Measurements from ENCODE around the gene PPP1R14D. TPM values are rescaled to one million over a fixed set of nuclear protein-coding genes. Genes with fewer than 3 reads are reported as not detected.

The PPP1R14D gene
- total RNA-seq, 1 experiment from 2014 or later, result 2.5 TPM

DNA sequence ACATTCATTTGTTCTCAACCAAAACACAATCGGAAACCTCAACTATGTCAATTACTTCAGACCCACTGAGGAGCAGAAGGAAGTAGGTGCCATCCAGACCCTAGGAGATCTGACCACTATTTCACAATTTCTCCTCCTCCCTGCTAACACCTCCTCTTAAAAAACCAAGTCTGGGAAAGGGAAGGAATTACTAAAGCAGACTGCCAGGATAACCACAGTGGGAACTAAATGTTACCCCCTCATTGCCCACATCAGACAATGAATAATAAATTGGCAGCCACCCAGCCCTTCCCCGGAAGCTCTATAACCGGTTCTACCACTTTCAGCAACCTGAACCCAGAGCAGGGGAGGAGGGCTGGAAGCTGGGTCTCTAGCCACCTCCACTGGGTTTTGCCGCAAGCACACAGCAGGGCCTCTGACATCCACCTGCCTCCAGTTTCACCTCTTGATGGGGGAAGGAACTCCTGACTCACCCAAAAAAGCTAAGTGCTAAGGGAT is 41.1 kb downstream of the PPP1R14D start:
- DNase-seq (ENCODE audit: low spot score), result peak; percentile 99

DNA sequence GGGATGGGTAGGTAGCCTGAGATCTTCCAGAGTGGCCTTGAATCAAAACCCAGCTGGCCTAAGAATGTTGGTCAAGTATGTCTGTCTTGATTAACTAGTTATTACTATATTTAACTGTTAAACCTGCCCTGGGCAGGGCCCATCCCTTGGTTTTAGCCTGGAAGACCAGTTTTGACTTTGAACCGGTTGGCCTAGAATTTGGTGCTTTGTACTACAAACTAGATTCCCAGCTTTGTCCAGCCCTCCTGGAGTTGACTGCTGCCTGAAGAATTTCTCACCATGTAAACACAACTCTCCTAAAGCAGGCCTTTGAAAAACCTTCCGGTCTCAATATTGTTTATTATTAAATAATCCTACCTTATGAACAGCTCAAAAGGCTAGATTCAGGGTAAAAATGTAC is 42.7 kb downstream of the PPP1R14D start:
- peak; percentile 69 for DNase-seq (ENCODE audit: low spot score)

DNA sequence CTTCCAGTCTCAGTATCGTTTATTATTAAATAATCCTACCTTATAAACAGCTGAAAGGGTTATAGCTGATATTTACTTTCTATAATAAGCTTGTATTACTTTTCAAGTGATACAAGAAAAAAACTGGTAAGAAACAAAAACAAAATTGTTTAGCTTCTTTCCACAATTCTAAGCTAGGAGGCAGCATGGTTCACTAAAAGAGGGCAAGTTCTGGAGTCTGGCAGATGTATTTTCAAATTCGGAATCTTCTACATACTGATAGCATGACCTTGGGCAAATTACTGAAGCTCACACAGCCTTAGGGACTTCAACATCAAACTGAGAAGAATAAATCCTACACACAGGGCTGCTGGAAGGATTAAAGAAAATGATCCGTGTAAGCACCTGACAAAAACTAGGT is 43.3 kb downstream of the PPP1R14D start:
- DNase-seq (ENCODE audit: low spot score), result peak; percentile 48

DNA sequence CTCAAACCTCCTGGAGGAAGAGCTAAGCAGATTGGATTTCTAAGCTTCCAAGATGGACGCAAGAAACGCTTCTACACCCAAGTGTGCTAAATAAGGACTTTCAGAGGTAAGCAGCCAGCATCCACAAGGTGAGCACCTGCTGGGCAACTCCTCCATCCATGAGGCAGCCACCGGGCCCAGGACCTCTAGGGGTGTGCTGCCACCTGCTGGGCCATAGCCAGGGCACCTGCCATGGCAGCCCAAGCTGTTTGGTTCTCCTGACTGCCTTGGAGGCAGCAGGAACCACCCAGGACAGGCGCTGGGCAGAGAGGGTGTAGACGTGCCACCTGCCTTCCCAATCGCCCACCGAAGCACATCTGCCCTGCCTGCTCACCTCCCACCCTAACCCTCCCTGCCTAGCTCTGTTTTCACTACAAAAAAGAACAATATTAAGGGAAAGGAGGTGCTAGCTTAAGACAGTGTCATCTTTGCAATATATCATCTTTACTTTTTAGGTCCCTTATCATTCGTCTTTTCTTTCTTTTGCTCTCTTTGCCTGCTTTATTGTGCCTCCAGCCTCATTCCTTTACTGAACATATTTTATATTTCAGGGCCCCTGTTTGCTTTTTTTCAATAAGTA is 45.8 kb downstream of the PPP1R14D start:
- peak; percentile 98 for DNase-seq (ENCODE audit: low spot score)

DNA sequence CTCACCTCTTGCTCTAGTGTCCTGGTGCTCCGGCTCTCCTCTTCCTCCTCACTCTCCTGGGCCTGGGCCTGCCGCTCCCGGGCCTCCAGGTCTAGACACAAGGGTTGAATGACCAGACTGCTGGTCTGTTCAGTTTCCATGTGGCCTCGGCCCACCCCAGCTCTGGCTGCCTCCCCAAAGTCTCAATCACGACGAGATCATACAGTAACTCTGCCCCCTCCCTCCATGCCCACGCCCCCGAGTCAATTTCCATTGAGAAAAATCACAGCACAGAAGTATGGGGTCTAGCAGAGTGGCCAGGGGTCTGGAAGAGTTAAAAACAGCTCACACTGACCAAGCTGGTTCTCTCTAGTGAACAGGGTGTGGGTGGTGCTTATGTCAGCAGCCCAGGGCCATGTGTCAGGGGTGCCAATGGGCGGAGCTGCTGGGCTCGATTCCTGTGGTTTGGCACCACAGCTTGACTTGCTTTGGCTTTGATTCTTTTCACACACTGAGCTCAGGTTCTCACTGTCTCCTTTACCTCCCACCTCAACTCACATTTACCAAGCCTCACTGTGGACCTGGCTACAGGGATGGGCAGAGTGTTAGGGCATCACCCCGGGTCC is 51.9 kb downstream of the PPP1R14D start:
- DNase-seq (ENCODE audit: low spot score), result peak; percentile 96

DNA sequence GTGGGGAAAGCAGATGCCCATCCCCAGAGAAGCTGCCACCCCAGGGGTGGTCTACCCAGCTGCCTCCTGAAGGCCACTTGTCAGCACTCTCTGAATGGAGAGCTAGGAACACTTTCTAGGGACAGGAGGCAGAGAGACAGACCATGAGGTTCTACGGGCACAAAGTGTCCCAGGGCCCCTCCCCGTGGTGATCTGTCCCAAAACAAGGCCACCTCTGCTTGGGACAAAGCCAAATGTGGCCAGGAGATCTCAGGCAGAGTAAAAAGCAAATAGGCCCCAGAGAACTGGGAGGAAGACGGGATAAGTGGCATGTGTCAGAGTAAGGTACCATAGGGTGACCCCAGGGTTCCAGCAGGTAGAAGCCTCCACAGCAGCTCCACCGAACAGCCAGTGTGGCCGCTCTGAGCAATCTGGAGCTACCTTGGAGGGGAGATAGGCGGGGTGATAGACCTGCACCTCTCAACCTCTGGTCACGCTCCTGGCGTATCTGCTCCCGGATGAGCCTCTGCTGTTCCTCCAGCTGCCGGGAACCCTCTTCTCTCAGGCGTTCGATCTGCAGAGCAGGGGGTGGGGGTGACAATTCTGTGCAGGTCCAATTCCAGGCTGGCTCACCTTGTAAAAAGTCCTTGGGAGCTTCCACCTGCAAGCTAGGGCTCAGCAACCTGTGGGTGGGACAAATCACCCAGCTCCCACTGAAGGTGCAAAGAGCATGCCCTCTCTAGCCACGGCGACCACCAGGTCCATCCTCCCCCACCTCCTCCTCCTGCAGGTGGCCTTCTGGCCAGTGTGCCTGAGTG is 52.6 kb downstream of the PPP1R14D start:
- DNase-seq (ENCODE audit: low spot score), result no peak

DNA sequence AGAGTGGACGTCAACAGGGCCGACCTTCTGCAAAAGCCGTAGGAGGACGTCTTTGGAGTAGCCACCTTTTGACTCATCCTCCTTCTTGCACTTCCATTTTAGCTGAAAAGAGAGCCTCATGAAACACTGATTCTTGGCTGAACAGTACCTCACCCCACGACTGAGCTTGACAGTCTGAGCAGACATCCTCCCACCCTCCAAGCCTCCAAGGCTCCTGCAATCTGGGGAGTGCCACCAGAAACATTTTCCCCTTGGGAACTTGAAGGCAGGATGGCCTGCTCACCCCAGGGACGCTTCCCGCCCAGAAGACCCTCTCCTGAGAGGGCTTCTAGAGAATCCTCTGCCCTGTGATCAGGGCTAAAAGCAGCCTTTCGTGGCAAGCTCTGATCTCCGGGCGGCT is 53.5 kb downstream of the PPP1R14D start:
- no peak for DNase-seq (ENCODE audit: low spot score)

DNA sequence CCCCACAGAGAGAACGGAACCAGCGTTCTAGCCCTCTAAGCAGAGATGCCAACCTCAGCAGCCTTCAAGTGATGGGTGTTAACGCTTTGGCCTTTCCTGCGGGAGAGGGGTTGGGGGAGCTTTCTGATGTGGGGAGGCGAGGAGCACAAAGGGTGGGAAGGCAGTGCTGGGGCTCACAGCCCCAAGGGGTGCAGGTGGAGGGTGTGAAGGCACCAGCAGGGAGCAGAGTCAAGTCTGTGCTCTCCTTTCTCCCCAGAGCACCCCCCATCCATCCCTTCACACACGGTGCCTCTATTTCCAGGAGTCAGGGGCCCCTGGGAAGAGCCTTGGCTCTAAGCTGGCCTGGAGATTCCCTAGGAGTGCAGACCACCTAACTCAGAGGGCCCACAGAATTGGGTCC is 54.6 kb downstream of the PPP1R14D start:
- no peak for DNase-seq (ENCODE audit: low spot score)

DNA sequence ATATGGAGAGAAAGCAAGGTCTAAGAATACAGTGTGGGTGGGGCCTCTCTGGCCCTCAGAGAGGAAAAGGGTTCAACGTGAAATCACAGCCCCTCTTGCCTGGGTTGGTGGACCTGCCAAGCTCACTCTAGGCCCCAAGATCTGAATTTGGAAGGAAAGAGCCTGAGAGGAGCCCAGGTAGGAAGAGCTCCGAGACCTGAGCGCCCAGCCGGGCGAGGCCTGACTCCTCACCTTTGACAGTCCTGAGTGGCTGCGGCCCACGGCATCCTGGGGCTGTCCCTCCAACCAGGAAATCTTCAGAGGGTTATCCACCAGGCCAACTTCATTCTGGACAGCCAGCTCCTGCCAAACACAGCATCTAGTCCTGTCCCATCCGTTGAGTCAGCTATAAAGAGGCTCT is 55.0 kb downstream of the PPP1R14D start:
- no peak for DNase-seq (ENCODE audit: low spot score)

DNA sequence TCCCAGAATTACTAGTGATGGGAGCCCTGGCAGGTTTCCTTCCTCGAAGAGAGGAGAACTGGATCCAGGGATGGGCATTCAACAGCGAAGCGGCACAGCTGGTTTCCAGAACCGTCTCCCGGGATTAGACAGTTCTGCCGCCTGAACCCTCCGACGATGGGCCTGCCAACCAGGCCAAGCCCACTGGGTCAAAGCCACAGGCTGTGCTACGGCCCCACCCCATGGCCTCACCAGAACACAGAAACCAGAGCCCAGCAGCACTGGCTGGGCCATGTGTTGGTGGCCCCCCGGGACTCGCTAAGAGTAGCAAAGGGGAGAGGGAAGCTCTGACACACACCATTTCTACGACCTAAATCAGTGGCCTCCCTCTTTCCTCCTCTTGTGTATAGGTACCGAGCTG is 56.5 kb downstream of the PPP1R14D start:
- no peak for DNase-seq (ENCODE audit: low spot score)

DNA sequence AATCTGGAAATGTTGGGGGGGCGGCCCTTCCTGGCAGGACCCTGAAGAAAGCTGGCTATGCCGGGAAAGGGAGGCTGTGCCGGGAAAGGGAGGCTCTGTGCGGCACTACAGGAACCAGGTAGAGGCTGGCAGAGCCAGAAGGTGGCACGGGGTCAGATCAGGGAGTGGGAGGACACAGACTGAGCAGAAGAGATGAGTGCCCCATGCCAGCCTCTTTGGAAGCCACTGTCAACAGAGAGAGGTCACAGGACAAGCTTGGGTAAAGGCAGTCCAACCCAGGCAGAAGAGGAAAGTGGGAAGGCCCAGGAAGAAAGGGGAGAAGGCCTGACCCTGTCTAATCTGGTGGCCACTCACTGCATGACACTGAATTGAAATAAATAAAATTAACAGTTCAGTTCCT is 57.3 kb downstream of the PPP1R14D start:
- no peak for DNase-seq (ENCODE audit: low spot score)

DNA sequence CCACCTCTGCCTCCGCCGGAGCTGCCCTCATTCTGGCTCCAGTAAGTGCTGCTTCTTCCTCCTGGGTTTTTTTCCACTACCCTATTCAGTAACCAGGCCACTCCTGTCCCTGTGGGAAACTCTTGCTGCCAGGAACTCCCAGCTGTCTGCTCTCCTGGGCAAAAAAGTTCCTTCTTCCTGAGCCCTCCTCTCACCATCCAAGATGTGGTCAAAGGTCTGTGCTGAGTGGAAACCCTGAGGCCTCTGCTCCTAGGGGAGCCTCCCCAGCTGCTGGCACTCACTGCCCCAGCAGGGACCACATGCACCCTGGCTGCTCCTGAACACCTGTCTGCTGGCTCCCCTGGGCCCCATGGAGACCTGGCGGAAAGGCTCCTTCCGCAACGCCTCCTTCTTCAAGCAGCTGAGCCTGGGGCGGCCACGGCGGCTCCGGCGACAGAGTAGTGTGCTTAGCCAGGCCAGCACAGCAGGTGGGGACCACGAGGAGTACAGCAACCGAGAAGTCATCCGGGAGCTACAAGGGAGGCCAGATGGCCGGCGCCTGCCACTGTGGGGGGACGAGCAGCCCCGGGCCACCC is 58.3 kb downstream of the PPP1R14D start:
- DNase-seq (ENCODE audit: low spot score), result no peak

DNA sequence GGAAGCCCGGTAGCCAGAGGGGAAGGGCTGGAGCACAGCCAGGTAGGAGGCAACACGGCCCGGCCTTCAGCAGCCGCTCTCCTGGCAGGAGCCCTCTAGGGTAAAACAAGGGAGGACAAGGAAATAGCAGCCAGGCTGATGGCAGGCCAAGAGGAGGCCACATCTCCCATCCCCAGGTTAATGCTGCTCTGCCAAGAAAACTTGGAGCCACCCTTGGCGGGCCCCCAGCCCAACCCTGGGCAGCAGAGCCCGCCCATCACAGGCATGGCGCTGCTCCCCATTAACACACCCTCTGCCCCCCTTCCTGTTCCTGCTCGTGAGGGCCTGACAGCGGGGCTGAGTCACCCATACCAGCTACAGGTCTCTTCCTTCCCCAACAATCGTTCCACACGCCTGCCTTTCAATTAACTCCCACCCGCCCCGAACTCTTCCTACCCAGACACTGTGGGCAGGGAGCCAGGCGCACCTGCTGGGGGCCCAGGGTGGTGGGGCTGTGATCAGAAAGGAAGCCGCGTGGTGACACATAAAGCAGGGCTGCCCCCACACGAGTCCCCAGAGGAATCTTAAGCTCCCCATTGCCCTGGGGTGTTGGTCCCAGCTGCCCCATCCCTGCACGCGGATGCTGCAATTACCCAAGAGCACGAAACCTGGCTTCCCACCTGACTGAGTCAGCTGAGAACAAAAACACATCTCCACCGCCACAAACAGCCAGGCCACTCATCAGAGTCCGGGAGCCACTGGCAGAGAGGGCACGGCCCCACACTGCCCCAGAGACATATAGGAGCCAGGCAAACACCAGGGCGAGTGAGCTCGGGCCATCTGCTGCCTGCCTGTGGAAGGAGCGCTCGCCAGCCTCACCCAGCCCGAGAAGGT is 59.0 kb downstream of the PPP1R14D start, which contains the start of gene C15orf62:
C15orf62 (plus strand) TSS at position 707 of the 873 bp plus-strand sequence. CDS start 516 bp downstream, outside the sequence.
- DNase-seq (ENCODE audit: low spot score), result peak; percentile 97

DNA sequence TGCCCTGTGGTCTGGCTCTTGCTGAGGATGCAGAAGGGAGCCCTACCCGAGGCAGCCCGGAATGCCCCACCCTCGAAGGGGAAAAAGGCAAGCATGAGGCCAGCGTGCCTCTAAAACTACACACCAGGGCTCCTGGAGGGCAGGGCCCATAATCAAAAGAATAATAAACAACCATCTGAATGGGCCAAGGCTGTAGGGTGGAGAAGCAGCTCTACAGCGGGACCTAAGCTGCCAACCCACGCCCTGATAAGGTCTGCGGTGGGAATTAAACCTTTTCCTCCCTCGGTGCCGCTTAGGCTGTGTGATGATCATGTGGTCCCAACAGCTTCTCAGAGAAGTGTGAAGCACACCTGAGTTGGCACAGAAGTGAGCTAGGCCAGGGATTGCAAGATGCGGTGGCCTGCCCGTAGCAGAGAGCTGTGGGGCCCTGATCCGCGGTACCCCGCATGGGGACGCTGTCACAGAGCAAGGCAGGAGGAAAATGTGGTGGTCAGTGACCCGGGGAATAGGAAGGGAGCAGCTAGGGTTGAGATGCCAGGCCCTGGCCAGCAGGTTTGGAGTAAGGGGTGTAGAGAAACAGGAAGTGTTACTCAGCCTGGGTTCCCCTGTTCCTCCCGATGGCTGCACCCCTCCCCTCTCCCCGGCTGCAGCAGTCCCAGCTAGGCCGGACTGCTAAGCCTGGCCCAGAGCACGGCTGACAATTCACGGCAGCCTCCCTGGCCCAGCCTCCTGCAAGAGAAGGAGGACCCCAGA is 59.8 kb downstream of the PPP1R14D start:
- no peak for DNase-seq (ENCODE audit: low spot score)

DNA sequence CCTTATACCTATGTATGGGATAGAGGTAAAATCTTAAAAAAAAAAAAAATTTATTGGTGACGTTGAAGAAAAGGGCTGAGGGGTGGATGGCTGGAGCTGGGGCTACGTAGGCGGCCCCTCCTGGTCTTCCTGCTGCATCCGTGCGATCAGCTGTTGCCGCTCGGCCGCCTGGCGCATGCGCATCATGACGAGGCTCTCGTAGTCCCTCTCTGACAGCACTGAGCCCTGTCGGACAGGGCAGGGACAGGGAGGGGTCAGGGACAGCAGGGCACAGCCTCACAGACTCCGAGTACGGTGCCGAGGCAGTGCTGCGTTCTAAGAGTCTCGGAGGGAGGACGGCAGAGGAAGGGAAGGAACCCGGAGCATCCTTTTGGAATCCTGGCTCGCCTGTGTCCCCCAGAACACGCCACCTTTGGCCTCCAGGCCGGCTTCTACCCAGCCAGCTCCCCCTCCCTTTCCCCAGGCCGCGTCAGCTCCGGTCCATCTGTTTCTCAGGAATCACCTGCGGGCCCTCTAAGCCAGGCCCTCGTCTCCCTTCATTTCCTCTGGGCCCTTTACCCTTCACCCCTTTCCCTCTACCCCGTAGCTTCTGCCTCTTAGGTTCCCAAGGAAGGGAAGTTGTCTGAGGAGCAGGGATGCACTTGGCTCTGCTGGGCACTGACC is 60.5 kb downstream of the PPP1R14D start:
- no peak for DNase-seq (ENCODE audit: low spot score)

DNA sequence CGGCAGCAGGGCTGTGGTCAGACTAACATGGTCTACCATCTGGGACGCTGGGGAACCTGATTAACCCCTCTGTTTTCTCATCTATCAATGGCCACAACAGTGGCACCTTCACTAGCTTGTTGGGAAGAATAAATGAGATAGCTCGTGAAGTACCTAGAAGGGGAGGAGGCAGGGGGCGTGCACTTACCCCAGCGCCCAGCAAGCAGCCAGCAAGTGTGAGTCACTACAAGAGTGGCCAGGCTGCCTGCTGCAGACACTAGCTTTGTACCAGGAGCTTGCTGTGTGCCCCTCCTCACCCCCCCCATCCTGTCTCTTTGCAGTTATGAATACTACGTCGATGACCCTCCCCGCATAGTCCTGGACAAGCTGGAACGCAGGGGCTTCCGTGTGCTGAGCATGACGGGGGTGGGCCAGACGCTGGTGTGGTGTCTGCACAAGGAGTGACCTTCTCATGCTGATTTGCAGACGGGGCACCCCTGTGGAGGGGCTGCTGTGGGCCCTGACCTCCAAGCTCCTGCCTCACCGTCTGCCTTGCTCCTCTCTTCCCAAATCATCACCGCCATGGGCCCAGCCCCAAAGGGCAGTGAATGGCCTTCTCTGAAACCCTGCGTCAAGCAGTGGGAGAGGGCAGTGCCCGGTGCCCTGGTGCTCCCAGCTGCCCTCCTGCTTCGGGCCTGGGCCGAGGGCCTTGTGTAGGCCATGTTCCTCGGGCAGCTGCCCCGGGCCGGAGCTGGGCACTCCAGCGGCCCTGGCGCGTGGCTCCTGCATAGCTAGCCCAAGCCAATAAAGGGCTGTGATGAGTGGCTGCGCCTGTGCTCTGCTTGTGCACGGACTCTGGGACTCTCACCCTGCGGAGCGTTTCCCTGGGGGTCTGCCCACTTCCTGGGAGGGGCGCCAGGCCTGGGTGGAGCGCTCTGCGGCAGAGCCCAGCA is 61.3 kb downstream of the PPP1R14D start:
- peak; percentile 35 for DNase-seq (ENCODE audit: low spot score)

DNA sequence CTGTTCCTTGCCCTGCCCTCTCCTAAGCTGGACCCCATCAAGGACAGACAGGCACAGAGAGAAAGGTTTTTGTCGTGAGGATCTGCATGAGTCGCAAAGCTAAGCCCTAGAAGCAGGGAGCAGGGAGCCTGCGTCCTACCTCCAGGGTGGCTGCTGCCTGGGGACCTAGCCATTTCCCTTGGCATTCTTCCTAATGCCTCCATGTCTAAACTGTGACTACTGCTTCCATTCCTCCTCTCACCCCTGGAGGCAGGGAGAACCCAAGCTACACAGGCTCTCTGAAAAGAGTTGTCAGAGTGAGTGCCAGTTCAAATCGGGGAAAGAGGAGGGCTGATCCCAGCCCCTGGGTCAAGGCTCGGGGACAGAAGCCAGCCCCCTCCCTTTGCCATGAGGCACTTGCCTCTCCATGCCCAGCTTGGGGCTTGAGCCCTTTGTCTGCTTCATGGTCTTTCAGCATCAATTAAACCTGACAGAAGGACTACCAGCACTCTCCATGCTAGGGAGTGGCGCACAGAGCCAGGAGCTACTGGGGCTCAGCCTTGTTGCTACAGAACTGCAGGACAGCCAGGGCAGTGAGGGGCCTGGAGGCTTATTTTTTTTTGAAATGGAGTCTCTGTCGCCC is 62.2 kb downstream of the PPP1R14D start:
- no peak for DNase-seq (ENCODE audit: low spot score)
